Stimulated activated CD4-positive, alpha-beta T cell treated with anti-CD3 and anti-CD28 coated beads, Interleukin-15, amount 100 ng/mL, for 24 hours (primary cell): ENCODE data around the gene CAMK1D.

Source experiments
- DNase-seq: peaks from one replicate; pipeline ENCODE4 v3.0.0-alpha.2; 2020

Gene CAMK1D

DNA sequence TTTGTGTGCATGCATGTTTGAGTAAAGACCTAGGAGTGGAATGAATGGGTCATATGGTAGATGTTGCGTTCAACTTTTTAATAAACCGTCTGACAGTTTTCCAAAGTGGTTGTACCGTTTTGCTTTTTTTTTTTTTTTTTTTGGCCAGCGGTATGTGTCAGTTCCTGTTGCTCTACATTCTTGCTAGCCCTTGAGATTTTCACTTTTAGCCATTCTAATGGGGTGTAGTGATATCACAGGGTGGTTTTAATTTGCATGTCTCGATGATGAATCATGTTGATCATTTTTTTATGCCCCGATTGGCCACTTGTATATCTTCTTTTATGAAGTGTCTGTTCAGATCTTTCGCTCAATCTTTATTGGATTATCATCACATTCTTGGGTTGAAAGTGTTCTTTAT is 320.7 kb downstream of the CAMK1D start:
- no peak for DNase-seq

DNA sequence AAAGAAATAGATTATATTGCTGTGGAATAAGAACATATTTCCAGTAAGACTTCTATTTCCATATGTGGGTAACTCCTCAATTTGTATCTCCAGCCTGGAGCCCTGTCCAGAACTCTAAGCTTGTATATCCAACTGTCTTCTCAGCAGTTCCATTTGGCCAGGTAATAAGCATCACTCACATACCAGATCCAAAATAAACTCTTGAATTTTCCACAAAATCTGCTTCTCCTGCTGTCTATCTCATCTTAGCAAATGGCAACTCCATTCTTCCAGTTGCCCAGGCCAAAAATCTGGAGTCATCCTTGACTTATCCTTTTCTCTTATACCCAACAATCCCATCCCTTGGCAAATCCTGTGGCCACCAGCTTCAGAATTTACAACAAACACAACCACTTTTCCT is 325.8 kb downstream of the CAMK1D start:
- no peak for DNase-seq

DNA sequence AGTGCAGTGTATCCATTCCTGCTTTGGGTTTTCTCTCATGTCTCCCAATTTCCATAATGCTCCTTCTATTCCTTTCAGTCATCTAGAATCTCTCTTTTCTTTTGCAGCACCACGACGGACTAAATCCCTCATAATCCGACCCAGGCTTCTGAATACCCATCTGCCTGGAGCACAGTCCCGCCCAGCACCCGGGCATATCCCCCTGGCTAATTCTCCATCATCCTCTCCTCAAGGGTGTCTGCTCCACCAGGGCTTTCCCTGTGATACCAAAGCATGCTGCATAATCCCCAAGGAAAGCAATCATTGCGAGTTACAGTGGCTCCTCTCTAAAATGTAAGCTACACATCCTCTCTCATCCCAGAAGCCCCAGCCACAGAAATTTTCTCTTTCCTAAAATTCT is 330.3 kb downstream of the CAMK1D start:
- DNase-seq = no peak

- no peak for DNase-seq
Observed at GRCh38 chr10:12681252-12681651, 331.9 kb downstream of the CAMK1D start.

DNA sequence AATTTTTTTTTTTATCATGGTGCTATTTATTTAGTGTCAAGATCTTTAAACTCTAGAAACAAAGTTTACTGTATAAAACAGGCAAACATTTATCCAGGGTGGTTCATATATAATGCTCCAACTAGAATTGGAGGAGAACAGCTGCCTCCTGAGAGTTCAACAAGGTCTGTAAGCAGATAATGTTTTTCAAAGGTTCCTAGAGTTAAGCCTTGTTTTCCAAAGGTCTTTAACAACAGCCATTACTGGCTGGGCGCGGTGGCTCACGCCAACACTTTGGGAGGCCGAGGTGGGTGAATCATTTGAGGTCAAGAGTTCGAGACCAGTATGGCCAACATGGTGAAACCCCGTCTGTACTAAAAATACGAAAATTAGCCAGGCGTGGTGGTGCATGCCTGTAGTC is 335.4 kb downstream of the CAMK1D start:
- DNase-seq = no peak

DNA sequence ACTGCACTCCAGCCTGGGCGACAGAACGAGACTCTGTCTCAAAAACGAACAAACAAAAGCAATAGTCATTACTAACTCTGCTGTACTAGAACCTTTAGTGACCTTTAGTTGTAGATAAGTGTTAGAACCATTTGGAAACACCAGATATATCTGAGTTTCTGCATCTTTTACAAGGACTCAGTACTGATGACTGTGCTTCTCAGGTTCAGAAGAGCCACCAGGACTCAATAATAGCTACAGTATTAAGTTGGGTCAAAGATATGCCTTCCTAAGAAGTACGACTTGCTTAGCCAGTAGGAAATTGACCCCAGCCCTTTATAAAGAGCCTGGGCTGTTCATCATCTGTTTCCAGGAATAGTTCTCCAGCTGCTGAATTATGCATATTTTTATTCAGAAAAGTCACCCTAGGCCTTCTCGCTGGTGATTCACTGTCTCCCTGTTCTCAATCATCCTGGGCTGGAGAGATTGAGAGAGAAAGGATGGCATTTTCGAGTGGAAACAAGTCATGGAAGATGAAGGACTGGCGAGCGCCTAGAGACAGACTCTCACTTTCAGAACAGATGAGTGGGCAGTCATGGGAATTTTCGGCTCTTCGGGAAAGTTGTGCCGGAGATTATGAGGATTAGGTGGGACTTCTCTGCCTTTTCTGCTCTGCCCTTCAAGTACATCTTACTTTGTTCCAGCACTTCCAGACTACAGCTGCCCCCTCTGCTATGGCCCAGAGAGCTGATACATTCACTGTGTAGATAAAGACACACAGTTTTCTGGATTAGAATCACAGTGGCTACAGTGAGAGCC is 336.1 kb downstream of the CAMK1D start:
- no peak for DNase-seq

DNA sequence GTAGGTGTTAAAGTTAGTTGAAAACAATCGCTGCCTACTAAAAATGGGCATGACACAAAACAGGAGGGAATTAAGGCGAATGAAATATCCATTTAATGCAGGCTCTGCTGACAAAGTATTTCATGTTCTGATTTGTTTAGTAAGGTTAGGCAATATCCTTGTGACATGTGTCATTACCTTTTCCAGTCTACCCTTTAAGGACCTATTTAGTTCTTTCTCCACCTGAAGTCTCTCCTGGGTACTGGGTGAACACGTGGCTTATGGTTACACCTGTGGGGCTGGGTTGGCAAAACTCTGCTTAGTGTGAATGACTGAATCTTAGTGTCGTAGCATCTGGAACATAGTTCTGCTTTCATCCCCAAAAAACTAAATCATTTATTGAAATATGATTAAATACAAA is 338.6 kb downstream of the CAMK1D start:
- DNase-seq = no peak

GRCh38 chr10:12689893-12690292 is 340.5 kb downstream of the CAMK1D start:
- DNase-seq = no peak

GRCh38 chr10:12690525-12691126 is 341.3 kb downstream of the CAMK1D start:
- DNase-seq = no peak

DNA sequence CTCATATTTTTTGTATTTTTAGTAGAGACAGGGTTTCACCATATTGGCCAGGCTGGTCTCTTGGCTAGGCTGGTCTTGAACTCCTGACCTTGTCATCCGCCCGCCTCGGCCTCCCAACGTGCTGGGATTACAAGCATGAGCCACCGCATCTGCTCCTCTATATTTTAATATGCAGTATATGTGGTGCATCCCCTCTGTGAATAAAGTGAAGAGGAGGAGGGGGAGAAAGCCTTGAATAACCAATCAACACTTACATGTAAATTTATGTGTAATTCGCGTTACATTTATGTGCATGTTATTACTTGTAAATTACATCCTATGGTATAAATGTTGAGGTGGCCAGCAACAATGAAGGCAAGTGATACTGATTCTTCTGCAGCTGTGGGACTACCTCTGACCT is 342.2 kb downstream of the CAMK1D start:
- DNase-seq = no peak

DNA sequence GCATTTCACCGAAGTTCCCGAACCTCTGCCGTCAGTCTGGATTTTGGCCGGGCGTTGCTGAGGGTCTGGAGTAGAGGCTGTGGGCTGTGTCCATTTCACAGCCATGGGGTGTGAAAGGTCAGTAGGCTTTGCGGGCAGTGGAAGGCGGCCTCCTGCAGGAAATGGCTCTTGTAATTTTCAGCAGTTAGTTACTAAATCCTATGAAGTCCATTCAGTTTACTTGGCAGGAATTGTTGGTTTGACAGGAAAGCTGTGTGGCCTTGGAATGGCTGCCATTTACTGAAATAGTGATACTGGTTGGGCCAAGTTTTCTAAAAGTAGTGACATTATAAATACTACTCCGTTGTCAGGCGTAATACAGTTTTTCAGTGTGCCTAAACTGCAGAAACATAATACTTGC is 348.4 kb downstream of the CAMK1D start:
- no peak for DNase-seq

GRCh38 chr10:12699258-12699700 is 349.9 kb downstream of the CAMK1D start:
- DNase-seq = peak; percentile 35

DNA sequence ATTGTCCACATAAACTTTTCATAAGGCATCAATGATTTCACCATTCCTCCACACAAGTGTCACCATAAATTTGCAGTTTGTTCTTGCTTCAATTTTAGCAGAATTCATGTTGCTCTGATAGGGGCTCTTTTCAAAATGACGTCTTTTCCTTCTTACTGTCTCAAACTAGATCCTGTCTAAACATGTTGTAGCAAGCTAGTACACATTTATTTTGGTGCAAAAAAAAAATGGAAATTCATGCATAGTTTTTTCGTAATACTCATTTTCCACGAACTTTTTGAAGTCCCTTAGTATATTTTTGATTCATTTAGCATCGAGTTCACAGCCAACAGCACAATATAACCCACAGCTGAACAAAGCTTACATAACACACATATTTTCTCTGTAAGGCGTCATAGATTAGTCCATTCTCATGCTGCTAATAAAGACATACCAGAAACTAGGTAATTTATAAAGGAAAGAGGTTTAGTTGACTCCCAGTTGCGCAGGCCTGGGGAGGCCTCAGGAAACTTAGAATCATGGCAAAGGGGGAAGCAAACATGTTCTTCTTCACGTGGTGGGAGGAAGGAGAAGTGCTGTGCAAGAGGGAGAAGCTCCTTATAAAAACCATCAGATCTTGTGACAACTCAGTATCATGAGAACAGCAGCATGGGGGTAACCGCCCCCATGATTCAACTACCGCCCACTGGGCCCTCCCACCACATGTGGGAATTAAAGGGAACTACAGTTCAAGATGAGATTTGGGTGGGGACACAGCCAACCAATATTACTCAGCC is 350.6 kb downstream of the CAMK1D start:
- DNase-seq = no peak

GRCh38 chr10:12700557-12700874 is 351.2 kb downstream of the CAMK1D start:
- no peak for DNase-seq

GRCh38 chr10:12701696-12702095 is 352.3 kb downstream of the CAMK1D start:
- no peak for DNase-seq

- no peak for DNase-seq
Observed at GRCh38 chr10:12702215-12702770, 352.9 kb downstream of the CAMK1D start.

- no peak for DNase-seq
Observed at GRCh38 chr10:12703126-12703525, 353.8 kb downstream of the CAMK1D start.

DNA sequence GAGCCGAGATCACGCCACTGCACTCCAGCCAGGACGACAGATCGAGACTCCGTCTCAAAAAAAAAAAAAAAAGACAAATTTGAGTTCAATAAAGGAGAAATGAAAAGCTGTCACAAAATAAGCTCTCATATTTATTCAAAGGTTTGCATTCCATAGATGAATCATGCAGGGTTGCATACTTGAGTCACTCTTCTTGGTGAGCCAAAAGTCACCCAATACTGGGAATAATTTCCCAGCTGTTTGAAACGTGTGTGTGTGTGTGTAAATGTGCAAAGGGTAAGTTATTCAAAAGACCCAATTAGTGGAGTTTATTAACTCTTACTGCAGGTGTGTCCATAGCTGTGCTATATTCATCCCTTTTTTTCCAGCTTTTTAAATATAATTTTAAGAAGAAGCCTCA is 354.5 kb downstream of the CAMK1D start:
- no peak for DNase-seq

DNA sequence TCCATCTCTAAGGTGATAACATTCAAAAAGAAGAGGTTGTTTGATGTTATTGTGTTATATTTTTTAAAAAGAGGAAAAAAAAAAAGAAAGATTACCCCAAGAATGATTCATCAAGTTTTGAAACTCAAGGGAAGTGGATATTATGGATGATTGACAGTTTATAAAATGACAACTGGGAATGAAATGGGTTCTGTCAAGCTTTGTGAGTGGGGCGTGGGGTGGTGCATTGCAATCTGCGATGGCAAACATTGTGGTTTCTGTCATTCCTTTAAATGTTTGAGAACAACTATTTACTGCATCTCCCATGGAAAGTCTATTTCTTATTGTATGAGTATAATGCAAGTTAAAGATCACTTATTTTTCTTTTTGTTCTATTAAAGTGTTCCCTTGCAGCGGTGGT is 355.1 kb downstream of the CAMK1D start:
- DNase-seq = no peak

- no peak for DNase-seq
Observed at GRCh38 chr10:12705943-12706342, 356.6 kb downstream of the CAMK1D start.

DNA sequence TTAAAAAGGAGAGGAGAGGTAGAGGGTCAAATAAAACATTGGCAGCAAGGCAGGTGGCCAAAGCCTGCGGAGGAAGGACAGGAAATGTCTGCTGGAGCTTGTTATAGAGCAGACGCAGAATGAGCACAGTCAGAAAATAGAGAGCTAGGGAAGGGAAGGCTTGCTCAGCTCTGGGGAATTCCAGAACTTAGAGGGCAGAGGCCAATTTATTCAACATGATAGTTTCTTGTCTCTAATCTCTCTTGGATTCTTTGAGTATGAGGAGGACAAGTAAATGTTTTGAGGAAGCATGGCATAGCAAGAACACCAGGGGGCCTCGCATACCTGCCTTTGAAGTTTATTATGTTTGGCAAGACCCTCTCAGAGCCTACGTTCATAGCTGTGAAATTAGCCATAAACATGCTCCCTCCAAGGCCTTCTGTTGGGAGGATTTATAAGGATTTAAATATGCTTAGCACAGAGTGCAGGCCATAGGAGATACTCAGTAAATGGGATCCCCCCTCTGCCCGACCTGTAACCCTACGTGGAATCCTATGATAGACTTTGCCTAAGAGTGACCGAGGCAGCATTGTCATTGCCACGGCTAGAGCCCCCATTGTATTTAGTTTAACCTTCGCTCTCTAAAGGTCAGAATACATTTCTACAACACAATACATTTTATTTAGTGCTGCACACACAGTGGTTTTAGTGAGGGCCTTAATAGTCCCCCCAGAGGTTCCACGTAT is 358.3 kb downstream of the CAMK1D start:
- DNase-seq = peak; percentile 55

- DNase-seq = no peak
Observed at GRCh38 chr10:12709000-12709401, 359.7 kb downstream of the CAMK1D start.

DNA sequence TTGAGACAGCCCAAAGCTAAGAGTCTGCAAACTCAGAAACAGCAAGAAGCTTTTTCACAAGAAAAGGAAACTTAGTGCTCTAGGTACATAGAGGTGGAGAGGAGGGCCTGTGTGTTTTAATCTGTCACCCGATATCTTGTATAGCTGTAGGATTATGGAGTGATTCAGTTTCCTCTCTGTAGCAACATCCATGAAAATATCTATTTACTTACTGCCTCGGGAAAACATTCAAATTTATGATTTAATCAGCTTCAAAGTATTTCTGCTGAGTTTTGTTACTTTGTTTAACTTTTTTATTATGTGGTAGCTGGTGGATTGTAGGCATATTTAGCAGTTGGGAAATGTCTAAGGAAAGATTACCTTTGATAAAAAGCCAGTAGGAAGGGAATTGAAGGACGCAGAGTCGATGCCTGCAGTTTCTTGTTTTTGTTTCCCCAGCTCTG is 360.2 kb downstream of the CAMK1D start:
- no peak for DNase-seq
